ENCODE measurements around the gene SH3RF1.

The SH3RF1 gene

DNA sequence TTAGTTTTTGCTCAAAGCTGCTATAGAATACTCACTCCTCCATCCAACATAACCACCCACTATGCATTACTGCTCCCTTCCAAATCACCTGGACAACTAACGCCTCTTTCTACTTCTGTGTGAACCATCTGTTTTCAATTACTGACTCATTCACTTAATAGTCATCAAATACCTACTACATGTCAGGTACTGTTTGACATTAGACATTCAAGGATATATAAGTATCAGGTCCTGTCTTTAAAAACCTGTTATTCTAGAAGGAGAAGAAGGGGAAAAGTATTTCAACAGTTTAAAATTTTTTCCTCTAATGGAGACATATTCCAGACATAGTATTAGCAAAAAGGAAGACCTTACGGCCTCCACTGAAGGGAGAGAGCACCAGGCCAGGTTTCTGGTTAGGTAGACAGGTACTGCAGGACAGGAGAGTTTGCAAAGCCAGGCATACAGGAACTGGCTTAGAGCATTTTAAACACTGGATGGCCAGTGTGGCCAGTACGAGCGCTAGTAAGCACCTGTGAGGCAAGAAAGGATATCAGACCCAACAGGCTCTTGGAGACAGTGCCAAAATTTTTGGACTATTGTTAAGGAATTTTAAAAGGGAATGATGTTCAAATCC lies 39.0 kb downstream of the SH3RF1 start:
- FAIRE-seq (no peak), DNase-seq (ENCODE audit: insufficient read length, low spot score) (no peak)

GRCh38 chr4:169229571-169230028 lies 41.2 kb downstream of the SH3RF1 start:
- FAIRE-seq (peak; percentile 86), DNase-seq (ENCODE audit: insufficient read length, low spot score) (peak; percentile 73)

GRCh38 chr4:169228076-169228475 lies 42.7 kb downstream of the SH3RF1 start:
- DNase-seq (ENCODE audit: insufficient read length, low spot score) (no peak), FAIRE-seq (peak; percentile 49)

DNA sequence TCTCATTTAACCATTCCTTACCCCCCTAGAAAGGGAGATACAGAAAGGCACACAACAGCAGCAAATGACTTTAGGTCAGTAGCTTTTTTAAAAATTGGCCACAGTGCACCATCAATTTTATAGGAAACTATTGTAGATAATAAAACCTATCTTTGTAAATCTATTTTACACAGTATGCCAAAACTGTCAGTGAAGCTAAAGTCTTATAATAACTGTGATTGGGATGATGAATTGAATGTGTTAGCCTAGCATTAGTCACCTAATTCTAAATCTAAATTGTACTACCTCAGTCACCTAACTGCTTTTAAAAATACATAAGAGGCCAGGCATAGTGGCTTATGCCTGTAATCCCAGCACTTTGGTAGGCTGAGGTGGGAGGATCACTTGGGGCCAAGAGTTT lies 44.2 kb downstream of the SH3RF1 start:
- DNase-seq (ENCODE audit: insufficient read length, low spot score) = no peak
- FAIRE-seq = no peak

DNA sequence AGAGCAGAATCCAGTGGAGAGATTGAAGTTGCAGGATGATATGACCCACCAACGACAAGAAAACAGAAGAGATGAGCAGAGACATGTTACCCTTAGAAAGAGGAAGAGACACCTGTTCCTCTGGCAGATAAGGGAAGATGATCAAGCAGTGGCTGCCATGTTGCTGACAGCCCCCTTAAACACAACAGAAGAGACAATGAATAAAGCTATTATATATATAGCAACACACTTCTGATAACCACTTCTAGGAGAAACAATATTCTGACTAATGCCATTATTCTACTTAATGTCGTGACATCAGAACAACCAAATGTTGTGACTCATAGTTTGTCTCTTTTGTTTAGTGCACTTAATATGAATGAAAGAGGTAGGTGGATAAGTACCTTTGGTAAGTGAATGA lies 44.9 kb downstream of the SH3RF1 start:
- DNase-seq (ENCODE audit: insufficient read length, low spot score) (no peak), FAIRE-seq (no peak)

GRCh38 chr4:169225058-169225751 lies 45.6 kb downstream of the SH3RF1 start:
- FAIRE-seq (peak; percentile 97), DNase-seq (ENCODE audit: insufficient read length, low spot score) (peak; percentile 75)

DNA sequence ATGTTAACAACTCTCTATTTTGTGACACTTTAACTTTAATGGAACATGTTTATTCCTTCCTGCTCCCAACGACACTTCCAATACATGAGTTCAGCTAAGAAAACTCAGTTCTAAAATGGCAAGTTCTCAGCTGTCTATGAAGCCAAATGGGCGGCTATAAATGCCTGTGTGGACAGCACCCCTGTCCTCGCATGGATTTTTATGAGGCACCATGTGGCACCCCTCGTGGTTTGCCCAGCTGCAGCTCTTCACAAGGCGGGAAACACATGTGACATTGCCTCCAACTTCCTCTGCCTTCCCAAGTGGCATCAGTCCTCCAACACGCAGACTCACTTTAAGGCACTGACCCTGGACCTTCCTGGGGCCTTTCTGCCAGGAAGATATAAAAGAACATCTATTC lies 48.0 kb downstream of the SH3RF1 start:
- FAIRE-seq (no peak), DNase-seq (ENCODE audit: insufficient read length, low spot score) (no peak)

- no peak for FAIRE-seq
These were observed 49.1 kb downstream of the SH3RF1 start for GRCh38 chr4:169221662-169222061.

GRCh38 chr4:169220854-169221411 lies 49.8 kb downstream of the SH3RF1 start:
- no peak for FAIRE-seq
- DNase-seq (ENCODE audit: insufficient read length, low spot score) = no peak

More at GRCh38 chr4:169221662-169222061, 49.1 kb downstream of the SH3RF1 start:
- DNase-seq (ENCODE audit: insufficient read length, low spot score) = no peak

- FAIRE-seq (no peak), DNase-seq (ENCODE audit: insufficient read length, low spot score) (no peak)
These were observed 50.3 kb downstream of the SH3RF1 start for GRCh38 chr4:169220447-169220846.

- DNase-seq (ENCODE audit: insufficient read length, low spot score) = no peak
- FAIRE-seq = no peak
These were observed 51.3 kb downstream of the SH3RF1 start for GRCh38 chr4:169219440-169219839.

- no peak for FAIRE-seq
- no peak for DNase-seq (ENCODE audit: insufficient read length, low spot score)
These were observed 55.1 kb downstream of the SH3RF1 start for GRCh38 chr4:169215656-169216055.

GRCh38 chr4:169212981-169213380 lies 57.8 kb downstream of the SH3RF1 start:
- FAIRE-seq (no peak), DNase-seq (ENCODE audit: insufficient read length, low spot score) (no peak)

- no peak for FAIRE-seq
- no peak for DNase-seq (ENCODE audit: insufficient read length, low spot score)
These were observed 60.1 kb downstream of the SH3RF1 start for GRCh38 chr4:169210504-169211118.

- FAIRE-seq (no peak), DNase-seq (ENCODE audit: insufficient read length, low spot score) (no peak)
These were observed 61.3 kb downstream of the SH3RF1 start for GRCh38 chr4:169209388-169209883.

- FAIRE-seq (peak; percentile 63), DNase-seq (ENCODE audit: insufficient read length, low spot score) (no peak)
These were observed 62.2 kb downstream of the SH3RF1 start for GRCh38 chr4:169208516-169208915.

- FAIRE-seq (no peak), DNase-seq (ENCODE audit: insufficient read length, low spot score) (no peak)
These were observed 62.7 kb downstream of the SH3RF1 start for GRCh38 chr4:169208090-169208455.

GRCh38 chr4:169207436-169208089 lies 63.2 kb downstream of the SH3RF1 start:
- DNase-seq (ENCODE audit: insufficient read length, low spot score) (no peak), FAIRE-seq (no peak)

- DNase-seq (ENCODE audit: insufficient read length, low spot score) (no peak), FAIRE-seq (no peak)
These were observed 65.0 kb downstream of the SH3RF1 start for GRCh38 chr4:169205744-169206080.

GRCh38 chr4:169205075-169205743 lies 65.5 kb downstream of the SH3RF1 start:
- no peak for DNase-seq (ENCODE audit: insufficient read length, low spot score)
- FAIRE-seq = no peak

DNA sequence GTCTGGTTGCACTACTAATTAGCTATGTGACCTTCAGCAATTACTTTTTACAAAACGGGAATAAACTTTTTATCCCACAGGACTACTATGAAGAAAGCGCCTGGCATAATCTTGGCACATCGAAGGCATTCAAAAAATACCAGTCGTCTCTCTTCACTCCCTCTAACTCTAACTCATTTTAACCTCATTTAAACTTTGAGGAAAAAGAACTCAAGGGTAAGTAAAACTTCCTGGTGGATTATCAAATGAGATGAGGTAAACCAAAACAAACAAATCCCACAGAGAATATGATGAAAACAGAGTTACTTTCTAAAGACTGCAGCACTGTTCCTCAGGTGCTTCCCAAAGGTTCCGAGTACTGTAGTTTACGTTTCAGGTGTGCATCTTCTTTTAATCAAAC lies 66.9 kb downstream of the SH3RF1 start:
- FAIRE-seq (no peak), DNase-seq (ENCODE audit: insufficient read length, low spot score) (no peak)

Data from HTR-8/SVneo (cell line).